Limb (tissue), 2 donors: Measurements from ENCODE around the gene TCTN1.

Experiments
- DNase-seq, 2 donors: peaks; one replicate each; pipeline ENCODE4 v3.0.0-alpha.2; 2016; ENCODE audit errors: extremely low spot score in 2 of 2

The TCTN1 gene

GRCh38 chr12:110680032-110680431 lies 66.1 kb downstream of the TCTN1 start:
- no peak for DNase-seq

DNA sequence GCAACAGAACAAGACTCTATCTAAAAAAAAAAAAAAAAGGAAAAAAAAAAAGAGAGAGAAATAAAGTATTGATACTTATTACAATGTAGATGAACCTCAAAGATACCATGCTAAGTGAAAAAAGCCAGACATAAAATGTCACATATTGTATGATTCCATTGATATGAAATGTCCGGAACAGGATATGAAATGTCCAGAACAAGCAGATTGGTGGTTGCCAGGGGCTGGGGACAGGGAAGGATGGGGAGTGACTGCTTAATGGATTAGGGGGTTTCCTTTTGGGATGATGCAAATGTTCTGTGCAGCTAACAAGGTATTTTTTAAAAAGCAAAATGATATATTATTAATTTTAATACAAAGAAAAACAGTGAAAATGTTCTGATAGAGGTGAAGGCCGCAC lies 70.0 kb downstream of the TCTN1 start:
- no peak for DNase-seq

DNA sequence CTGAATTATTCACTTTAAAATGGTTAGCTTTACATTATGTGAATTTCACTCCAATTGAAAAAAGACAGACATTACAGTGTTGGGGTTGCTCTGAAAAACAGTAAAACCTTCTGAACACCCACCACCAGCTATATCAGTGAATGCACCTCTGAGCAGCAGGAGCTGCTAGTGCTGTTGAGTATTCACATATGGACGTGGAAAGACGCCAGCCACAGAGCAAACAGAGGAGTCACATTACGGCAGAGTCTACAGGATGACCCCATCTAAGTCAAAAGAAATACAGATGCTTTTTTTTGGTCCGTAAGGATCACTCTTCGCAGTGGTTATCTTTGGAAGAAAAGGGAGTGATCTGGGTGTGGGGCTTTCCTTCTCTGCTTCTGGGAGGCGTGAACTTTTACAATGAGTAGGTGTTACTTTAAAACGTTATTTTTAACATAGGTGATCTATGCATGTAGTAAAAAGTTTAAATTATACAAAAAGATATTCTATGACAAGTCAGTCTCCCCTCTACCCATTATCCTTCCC lies 70.4 kb downstream of the TCTN1 start:
- DNase-seq = no peak

DNA sequence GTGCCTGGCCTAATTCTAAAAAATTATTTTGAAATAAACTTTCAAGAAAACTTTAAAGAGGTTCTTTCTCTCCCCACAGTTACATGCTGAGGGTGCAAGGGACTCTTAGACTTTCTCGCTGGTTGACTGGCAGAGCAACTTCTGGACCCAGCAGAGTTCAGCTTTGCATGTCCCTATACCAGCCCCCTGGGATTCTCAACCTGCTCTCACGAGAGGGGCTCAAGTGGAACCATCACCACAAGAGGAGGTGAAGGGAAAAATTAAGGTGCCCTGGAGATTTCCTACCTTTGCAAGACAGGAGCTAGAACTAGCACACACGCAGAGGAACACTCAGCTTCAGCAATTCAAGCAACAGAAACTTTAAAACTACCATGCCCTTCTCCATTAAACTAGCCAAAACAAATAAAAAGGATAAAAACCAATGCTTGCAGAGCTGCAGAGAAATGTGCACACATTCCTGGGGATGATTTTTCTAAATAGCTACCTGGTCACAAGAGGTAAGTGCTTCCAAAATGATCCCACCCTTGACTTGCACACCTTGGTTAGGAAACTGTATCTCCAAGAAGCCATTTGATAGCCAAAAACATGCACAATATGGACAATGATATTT lies 72.5 kb downstream of the TCTN1 start:
- DNase-seq = no peak

GRCh38 chr12:110687396-110688169 lies 73.7 kb downstream of the TCTN1 start:
- DNase-seq = no peak

DNA sequence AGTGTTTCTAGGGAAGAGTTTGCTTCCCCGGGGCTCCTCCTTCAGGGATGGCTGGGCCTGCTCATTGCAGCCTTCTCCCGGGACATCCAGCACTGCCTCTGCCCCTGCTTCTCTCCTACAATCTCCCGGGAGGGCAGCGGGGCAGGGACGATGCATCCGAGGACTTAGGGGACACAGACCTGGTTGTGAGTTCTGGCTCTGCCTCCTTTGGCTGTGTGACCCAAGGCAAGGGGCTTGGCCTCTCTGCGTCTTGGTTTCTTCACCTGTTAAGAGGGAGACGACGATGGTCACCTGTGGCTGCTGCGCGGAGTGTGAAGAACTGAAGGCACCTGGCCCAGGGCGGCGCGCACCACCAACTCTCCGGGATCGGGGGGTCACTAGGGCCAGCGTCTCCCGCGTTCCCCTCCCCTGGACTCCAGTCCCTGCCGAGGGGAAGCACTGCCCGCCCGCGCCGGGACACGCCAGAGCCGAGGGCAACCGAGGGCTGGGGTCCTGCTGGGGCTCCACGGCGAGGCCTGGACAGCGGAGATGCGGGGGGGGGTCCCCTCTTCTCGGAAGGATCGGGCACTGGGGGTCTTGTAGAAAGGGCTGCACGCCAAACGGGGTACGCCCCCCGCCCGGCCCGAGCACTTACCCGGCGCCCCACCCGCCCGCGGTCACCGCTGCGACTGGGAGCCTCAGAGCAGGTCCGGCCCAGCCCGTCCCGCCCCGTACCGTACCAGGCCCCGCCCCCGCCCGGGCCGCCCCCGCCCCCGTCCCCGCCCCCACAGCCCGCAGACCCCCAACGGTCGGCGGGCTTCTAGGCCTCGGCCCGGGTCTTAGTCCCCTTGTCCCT lies 74.7 kb downstream of the TCTN1 start, which contains the start of gene HVCN1:
Gene HVCN1, minus strand, starts transcription at position 670 of the 835 bp plus-strand sequence. CDS start 5,870 bp downstream, outside the sequence.
- DNase-seq = peak in 1 of 2 donors; percentile 81

DNA sequence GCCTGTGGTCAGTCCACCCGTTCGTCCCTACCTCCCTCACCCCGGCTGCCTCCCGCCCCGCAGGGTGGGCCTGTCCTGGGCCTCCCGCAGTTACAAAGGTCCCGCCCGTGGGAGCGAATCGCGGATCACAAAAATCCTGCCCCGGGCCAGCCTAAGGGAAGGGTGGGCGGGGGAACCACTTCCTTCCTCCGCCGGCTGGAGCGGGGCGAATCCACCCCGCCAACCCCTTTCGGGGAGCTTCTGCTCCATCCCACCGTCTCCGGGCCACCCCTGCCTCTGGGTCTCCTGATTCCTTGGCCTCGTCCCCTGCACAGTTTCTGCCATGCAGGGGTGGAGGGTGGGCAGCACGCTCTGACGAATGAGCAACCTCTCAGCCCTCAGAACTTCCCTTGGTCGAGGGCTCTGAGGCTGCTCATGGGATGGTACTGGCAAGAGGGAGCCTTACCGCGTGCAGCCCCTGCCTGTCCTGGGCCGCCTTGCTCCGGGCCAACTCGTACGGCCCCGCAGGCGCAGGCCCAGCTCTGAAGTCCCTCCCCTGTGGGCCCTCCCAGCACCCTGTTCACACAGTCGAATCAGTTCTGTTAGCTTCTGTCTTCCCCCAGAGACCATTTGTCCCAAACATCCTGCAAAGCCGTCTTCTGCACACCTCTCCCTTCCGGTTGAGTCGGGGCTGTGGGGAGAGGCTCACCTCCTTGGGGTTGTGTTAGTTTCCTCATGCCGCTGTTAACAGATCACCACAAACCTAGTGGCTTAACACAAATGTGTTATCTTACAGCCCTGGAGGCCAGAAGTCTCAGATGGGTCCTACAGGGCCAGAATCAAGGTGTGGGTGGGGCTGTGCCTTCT lies 75.6 kb downstream of the TCTN1 start:
- peak in 1 of 2 donors; percentile 51 for DNase-seq

DNA sequence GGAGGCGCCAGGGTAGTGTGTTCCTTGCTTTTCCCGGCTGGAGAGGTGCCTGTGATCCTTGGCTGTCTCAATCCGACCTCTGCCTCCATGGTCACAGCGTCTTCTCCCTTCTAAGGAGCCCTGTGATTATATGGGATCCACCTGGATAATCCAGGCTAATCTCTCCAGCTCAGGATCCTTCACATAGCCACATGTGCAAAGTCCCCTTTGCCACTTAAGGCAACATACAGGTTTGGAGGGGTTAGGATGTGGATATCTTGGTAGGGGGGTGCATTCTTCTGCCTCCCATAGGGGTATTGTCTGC lies 76.2 kb downstream of the TCTN1 start:
- DNase-seq = no peak

DNA sequence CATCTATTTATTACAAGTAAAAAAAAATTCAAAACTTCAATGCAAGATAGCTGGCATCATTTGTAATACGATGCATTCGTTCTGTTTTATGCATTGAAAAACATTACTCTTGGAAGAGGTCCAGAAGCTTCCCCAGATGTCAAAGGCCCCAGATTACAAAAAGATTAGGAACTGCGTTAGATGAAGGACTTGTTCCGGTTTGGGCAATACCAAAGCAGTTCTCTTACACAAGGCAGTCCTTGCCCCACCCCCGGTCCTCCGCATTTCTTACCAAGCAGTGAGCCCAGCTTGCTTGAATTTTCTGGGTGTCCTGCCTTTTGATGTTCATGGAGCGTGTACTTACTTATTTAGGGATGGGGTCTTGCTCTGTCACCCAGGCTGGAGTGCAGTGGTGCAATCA lies 79.8 kb downstream of the TCTN1 start:
- DNase-seq = no peak

DNA sequence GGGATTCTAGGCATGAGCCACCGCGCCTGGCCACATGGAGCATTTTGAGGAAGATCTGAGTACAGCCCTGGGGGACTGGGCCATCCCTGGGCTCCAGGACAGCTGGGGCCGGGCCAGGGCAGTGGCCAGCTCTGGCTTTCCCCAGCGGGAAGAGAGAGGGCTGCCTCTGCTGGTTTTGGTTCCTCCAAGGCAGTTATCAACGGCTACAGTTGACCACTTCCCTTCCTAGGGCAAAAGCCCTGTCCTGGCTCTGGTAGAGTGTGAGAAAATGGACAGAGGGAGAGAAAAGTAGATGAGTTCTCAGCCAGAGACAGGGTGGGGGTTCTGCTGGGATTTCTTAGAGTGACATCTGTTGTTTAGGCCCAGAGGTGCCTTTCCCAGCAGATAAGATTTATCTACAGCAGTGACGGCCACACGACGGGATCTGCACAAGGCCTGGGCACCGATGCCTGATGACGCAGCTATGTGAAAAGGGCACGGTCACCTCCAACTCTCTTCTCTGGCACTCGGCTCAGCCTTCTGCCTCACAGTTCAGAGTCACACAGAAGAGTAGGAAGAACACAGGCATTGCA lies 80.5 kb downstream of the TCTN1 start:
- no peak for DNase-seq

- DNase-seq = no peak
These were observed 82.4 kb downstream of the TCTN1 start for GRCh38 chr12:110696283-110696682.

DNA sequence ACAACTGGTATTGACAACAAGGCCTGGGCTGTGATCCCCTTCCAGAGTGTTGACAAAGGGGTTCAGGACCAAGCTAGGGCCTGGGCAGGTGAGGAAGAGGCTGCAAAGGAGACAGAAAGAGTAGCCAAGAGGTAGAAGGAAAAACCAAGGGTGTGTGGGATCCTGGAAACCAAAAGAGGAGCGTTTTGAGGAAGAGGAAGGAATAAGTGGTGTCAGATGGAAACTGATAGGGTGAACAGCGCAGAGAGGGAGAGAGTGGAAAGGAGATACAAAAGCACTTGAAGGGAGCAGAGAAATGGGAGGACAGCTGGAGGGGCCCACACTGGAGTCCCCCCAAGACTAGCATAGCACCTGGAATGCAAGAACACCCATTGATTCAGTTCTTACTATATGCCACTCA lies 83.3 kb downstream of the TCTN1 start:
- no peak for DNase-seq

GRCh38 chr12:110698171-110698902 lies 84.4 kb downstream of the TCTN1 start:
- DNase-seq = peak; percentile 65 to 69
